K562 (cell line): ENCODE measurements around the gene PEX7. TPM values are rescaled to one million over a fixed set of nuclear protein-coding genes. Genes with fewer than 3 reads are reported as not detected.

ENCODE experiments used
- ATAC-seq: fragments of 200-7000 bp; cut with Tn5 transposase; 3 replicates; pipeline ENCODE4 v1.9.1; 2020; ENCODE audit warnings: moderate library complexity
- BruUV-seq: library from RNA; stranded (reverse); fragments of 400-500 nt; replicated peaks from 2 replicates; lab custom pipeline; 2021; lab: Mats Ljungman, UMichigan
- CTCF ChIA-PET: fragments of 300-600 bp; formaldehyde crosslinking; extraction: SDS; loops from one replicate; lab custom pipeline; 2021; ENCODE audit warnings: low intra/inter-chr PET ratio; lab: Yijun Ruan, JAX
- POLR2A ChIA-PET: fragments of 300-600, 350-650 bp; sonication (Branson Sonifier 250); formaldehyde crosslinking; extraction: SDS; loops from one replicate; lab custom pipeline; 2021; ENCODE audit warnings: antibody characterized with exemption, inconsistent platforms; lab: Yijun Ruan, JAX
- DNase-seq, 4 experiments: peaks; one replicate each; pipeline versions ENCODE4 v3.0.0 to v3.0.0-alpha.2; 2011 to 2018; ENCODE audit warnings: low spot score in 3 of 4, mixed read lengths in 3 of 4; ENCODE audit errors: extremely low read depth in 1 of 4
- FAIRE-seq: peaks from 2 replicates; lab custom pipeline; 2011; peaks lifted over from hg19 to GRCh38; lab: Jason Lieb, UNC
- H2AFZ ChIP-seq: 2 replicates; pipeline ENCODE4 v1.6.0; 2011; ENCODE audit warnings: low read depth, low read length, control low read depth, inconsistent platforms
- H3K27ac ChIP-seq: fragments of 200-600 bp; 3 replicates; pipeline ENCODE4 v1.8.0; 2011; ENCODE audit warnings: low read depth, mild to moderate bottlenecking, control low read depth, inconsistent platforms, low read length, moderate library complexity, mixed read lengths; ENCODE audit errors: extremely low read depth
- H3K27me3 ChIP-seq, 2 experiments: fragments of 300-600 bp in 1 of 2; 2 replicates in 1 of 2; 3 replicates in 1 of 2; pipeline versions ENCODE4 v1.6.0 to v1.8.0; 2011; ENCODE audit warnings: inconsistent platforms in 2 of 2, low read length in 2 of 2, mild to moderate bottlenecking in 1 of 2, mixed read lengths in 1 of 2, moderate library complexity in 1 of 2; ENCODE audit not compliant: control insufficient read depth in 2 of 2, insufficient read depth in 2 of 2
- H3K36me3 ChIP-seq: fragments of 300-600 bp; 3 replicates; pipeline ENCODE4 v1.8.0; 2011; ENCODE audit warnings: mild to moderate bottlenecking, low read length, inconsistent platforms; ENCODE audit not compliant: control insufficient read depth, insufficient read depth
- H3K4me1 ChIP-seq, 2 experiments: fragments of 200-600 bp in 1 of 2; replicated peaks in 1 of 2; 2 replicates in 1 of 2; 3 replicates in 1 of 2; pipeline versions ENCODE4 v1.5.1 to v1.8.0; 2011; ENCODE audit warnings: inconsistent platforms in 2 of 2, low read length in 2 of 2, mild to moderate bottlenecking in 1 of 2, mixed read lengths in 1 of 2, moderate library complexity in 1 of 2; ENCODE audit not compliant: control insufficient read depth in 2 of 2, insufficient read depth in 2 of 2
- H3K4me2 ChIP-seq: 2 replicates; pipeline ENCODE4 v1.6.1; 2011; ENCODE audit warnings: low read length, control low read depth, inconsistent platforms, mixed read lengths; ENCODE audit not compliant: insufficient read depth
- H3K4me3 ChIP-seq: fragments of 200-600 bp; sonication (generic), shearing (Covaris generic); 2 replicates; pipeline ENCODE4 v1.5.1; 2016; ENCODE audit warnings: control low read depth, inconsistent platforms
- H3K79me2 ChIP-seq: fragments of 200-600 bp; 3 replicates; pipeline ENCODE4 v1.8.0; 2011; ENCODE audit warnings: low read length, inconsistent platforms; ENCODE audit not compliant: control insufficient read depth, insufficient read depth
- H3K9ac ChIP-seq, 2 experiments: 2 replicates each; pipeline versions ENCODE4 v1.6.0 to v1.6.1; 2011; ENCODE audit warnings: low read depth in 2 of 2, low read length in 2 of 2, control low read depth in 1 of 2, inconsistent platforms in 1 of 2, mild to moderate bottlenecking in 1 of 2, mixed read lengths in 1 of 2; ENCODE audit not compliant: insufficient read depth in 1 of 2
- H3K9me1 ChIP-seq: one replicate; pipeline ENCODE4 v1.6.0; 2011; ENCODE audit warnings: inconsistent platforms, mild to moderate bottlenecking, low read length, moderate library complexity; ENCODE audit not compliant: control insufficient read depth, insufficient read depth
- H3K9me3 ChIP-seq: replicated peaks from 2 replicates; pipeline ENCODE4 v1.5.1; 2011; ENCODE audit warnings: low read depth, low read length, inconsistent platforms; ENCODE audit not compliant: control insufficient read depth, insufficient read depth
- H4K20me1 ChIP-seq: replicated peaks from 2 replicates; pipeline ENCODE4 v1.6.1; 2011; ENCODE audit warnings: low read length, inconsistent platforms, mixed read lengths; ENCODE audit not compliant: control insufficient read depth, insufficient read depth
- DLX4 ChIP-seq: fragments of 250-450 bp; sonication (Bioruptor Pico); IDR thresholded peaks from 2 replicates; pipeline ENCODE4 v1.6.1; 2021; ENCODE audit warnings: mild to moderate bottlenecking
- ZNF316 ChIP-seq: fragments of 450-650 bp; IDR thresholded peaks from 2 replicates; pipeline ENCODE4 v1.6.1; 2016
- ZNF589 ChIP-seq: fragments of 200-800 bp; sonication (Bioruptor generic); IDR thresholded peaks from 2 replicates; pipeline ENCODE4 v1.6.1; 2016; ENCODE audit warnings: low read depth, missing genetic modification characterization, missing compliant biosample characterization
- ZNF76 ChIP-seq: fragments of 250-450 bp; sonication (Bioruptor Pico); IDR thresholded peaks from 2 replicates; pipeline ENCODE4 v1.4.0; 2020; ENCODE audit warnings: mild to moderate bottlenecking, moderate library complexity, borderline replicate concordance
- ZNF764 ChIP-seq: fragments of 250-450 bp; sonication (Bioruptor Pico); IDR thresholded peaks from 2 replicates; pipeline ENCODE4 v1.4.0; 2020; ENCODE audit warnings: low read depth, mild to moderate bottlenecking, moderate library complexity
- WGBS: fragments of 100-300 bp; shearing (Covaris generic); methylation state at CpG from one replicate; pipeline ENCODE4 v1.1.6; 2016; ENCODE audit warnings: low coverage, mixed read lengths; ENCODE audit not compliant: insufficient coverage; ENCODE audit errors: missing lambda C conversion rate; 5-methylcytosine and 5-hydroxymethylcytosine counted together
- in situ Hi-C: fragments of 300-500 bp; cut with MboI; formaldehyde crosslinking; loops from 4 replicates; pipeline ENCODE4 v1.15.0; 2018; ENCODE audit warnings: inconsistent platforms, mixed read lengths
- intact Hi-C: fragments of 100-400 bp; cut with micrococcal nuclease; formaldehyde crosslinking; loops from 2 replicates; pipeline ENCODE4 v1.14.2; 2022
- polyA plus RNA-seq, 8 experiments: library from polyadenylated mRNA; depleted of rRNA in 4 of 8; stranded (reverse) in 5 of 8; unstranded in 3 of 8; fragments of >200 nt; fragmentation: Nextera tagmentation in 2 of 8; fragmentation: Illumina TruSeq in 1 of 8; extraction: Ambion mirVana in 2 of 8; extraction: Trizol in 1 of 8; gene quantifications; 2 replicates each; pipeline versions ENCODE4 v1.2.1 to v1.2.3, GENCODE V29; 2011 to 2014; ENCODE audit warnings: inconsistent platforms in 1 of 8, missing spikeins in 1 of 8
- total RNA-seq, 7 experiments: library from RNA; depleted of rRNA in 6 of 7; stranded (reverse); fragments of >200 nt in 6 of 7; fragmentation: Illumina TruSeq in 2 of 7; extraction: Trizol in 2 of 7; gene quantifications; 2 replicates each; pipeline versions ENCODE4 v1.2.1 to v1.2.3, GENCODE V29; 2011 to 2021; ENCODE audit warnings: low replicate concordance in 1 of 7

Gene PEX7
- total and polyA plus RNA-seq, 9 of the 15 experiments (the other 6 are each of a cell fraction or from before 2014, with no cell fraction given): 1.6 to 12.9 (median 9.1) TPM

- TF ChIP-seq ZNF764: no peak
- TF ChIP-seq ZNF316: peak; percentile 36; the same call in 1 of the 2 replicates
- no peak for TF ChIP-seq ZNF76 (CRISPR knock-in tag)
These were observed 37.3 kb upstream of the PEX7 start (continued) for GRCh38 chr6:136784910-136785746.

DNA sequence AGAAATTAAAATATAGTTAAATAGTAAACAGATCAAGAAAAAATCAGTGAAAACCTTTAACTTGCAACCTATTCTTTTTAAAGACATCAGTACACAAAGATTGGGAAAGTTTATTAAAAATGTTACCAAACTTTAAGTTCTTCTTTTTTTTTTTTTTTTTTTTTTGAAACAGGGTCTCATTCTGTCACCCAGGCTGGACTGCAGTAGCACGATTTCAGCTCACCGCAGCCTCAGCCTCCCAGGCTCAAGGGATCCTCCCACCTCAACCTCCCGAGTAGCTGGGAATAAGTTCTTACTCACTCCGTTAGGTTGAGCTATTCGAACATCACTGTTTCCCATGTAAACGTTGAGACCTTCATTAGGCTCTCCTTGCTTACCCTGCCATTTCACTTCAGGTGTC lies 35.7 kb upstream of the PEX7 start:
- CTCF ChIA-PET: no interaction called here
- no peak for ATAC-seq
- Histone ChIP-seq H3K9me1 (no peaks in the 10 kb centered on the region), H3K27ac (no peak overlapping the region; the same call in 2 of the 3 replicates), H4K20me1 (0 out of 2 replicates have a peak, but pooled peaks cover 4% of the 10 kb centered on the region)
- no TSS peak for BruUV-seq
- TF ChIP-seq ZNF589 (CRISPR knock-in tag): 0 out of 2 replicates have a peak, but pooled peaks have one; percentile 27
- TF ChIP-seq DLX4: no peak
- TF ChIP-seq, all 486 proteins: peak for 1
- Histone ChIP-seq H3K27me3 (no peaks in the 10 kb centered on the region; a peak in 1 of 5 replicates), H3K4me2 (no peak overlapping the region), H3K4me1 (peaks cover 8 to 39% of the 10 kb centered on the region in 2 experiments), H3K9me3 (no peaks in the 10 kb centered on the region), H3K4me3 (no peak overlapping the region), H3K36me3 (peaks cover 9% of the 10 kb centered on the region; the same call in 2 of the 3 replicates), H3K79me2 (peaks cover 94% of the 10 kb centered on the region), H3K9ac (peak overlapping the region in 1 of 2 experiments; percentile 39; a peak in 1 of 4 replicates), H2AFZ (no peak overlapping the region)
- intact Hi-C loops (no loop called here), in situ Hi-C loops (no loop called here)
- FAIRE-seq: no peak
- no peak for DNase-seq
- POLR2A ChIA-PET: interaction anchor here (0.6 to 2.4 kb wide), 7 partner anchors 10 to 205 kb away, joined by 3 to 10 read pairs (median 3); no protein-coding TSS in a partner anchor
- 36% methylated on average over 6 of the region's 6 CpGs for WGBS
